K562 (cell line): ENCODE results near the gene DEDD. TPM values are rescaled to one million over a fixed set of nuclear protein-coding genes. Genes with fewer than 3 reads are reported as not detected.

Experiments
- ARID2 ChIP-seq: fragments of 450-650 bp; IDR thresholded peaks from 2 replicates; pipeline ENCODE4 v1.6.1; 2017; ENCODE audit warnings: antibody characterized with exemption, mild to moderate bottlenecking
- COPS2 ChIP-seq: fragments of 450-650 bp; conservative IDR thresholded peaks from 2 replicates; pipeline ENCODE4 v1.6.1; 2016; ENCODE audit warnings: mild to moderate bottlenecking, moderate library complexity
- CREM ChIP-seq: IDR thresholded peaks from 2 replicates; pipeline ENCODE4 v1.6.1; 2014; ENCODE audit warnings: antibody characterized with exemption, low read depth
- GATA2 ChIP-seq: sonication (generic); formaldehyde crosslinking; IDR thresholded peaks from 2 replicates; pipeline ENCODE4 v1.4.0; 2020; ENCODE audit warnings: mild to moderate bottlenecking, missing genetic modification reagents
- KAT8 ChIP-seq: fragments of 450-650 bp; IDR thresholded peaks from 2 replicates; pipeline ENCODE4 v1.6.1; 2016; ENCODE audit warnings: low read depth, mild to moderate bottlenecking
- PCBP2 ChIP-seq: fragments of 200-400 bp; formaldehyde crosslinking; IDR thresholded peaks from 2 replicates; pipeline ENCODE4 v1.6.1; 2018; ENCODE audit warnings: low read length, low read depth, mild to moderate bottlenecking, moderate library complexity; ENCODE audit not compliant: poor library complexity, severe bottlenecking
- PTRF ChIP-seq: fragments of 450-650 bp; IDR thresholded peaks from 2 replicates; pipeline ENCODE4 v1.6.1; 2016; ENCODE audit warnings: mild to moderate bottlenecking, missing genetic modification characterization, missing compliant biosample characterization
- RBM14 ChIP-seq: fragments of 200-400 bp; formaldehyde crosslinking; IDR thresholded peaks from 2 replicates; pipeline ENCODE4 v1.6.1; 2018; ENCODE audit warnings: low read depth, mild to moderate bottlenecking, low read length, moderate library complexity, borderline replicate concordance; ENCODE audit not compliant: insufficient read depth
- RHOXF2B ChIP-seq: fragments of 250-450 bp; sonication (Bioruptor Pico); conservative IDR thresholded peaks from 2 replicates; pipeline ENCODE4 v1.5.1; 2021
- SAP30 ChIP-seq: fragments of 200-600 bp; sonication (generic); IDR thresholded peaks from 2 replicates; pipeline ENCODE4 v1.6.1; 2012; ENCODE audit warnings: borderline replicate concordance, low read depth, mild to moderate bottlenecking, moderate library complexity, low read length, control low read depth, inconsistent platforms; ENCODE audit not compliant: insufficient read depth, poor library complexity, severe bottlenecking
- SREBF2 ChIP-seq: sonication (generic); formaldehyde crosslinking; IDR thresholded peaks from 2 replicates; pipeline ENCODE4 v1.4.0; 2020; ENCODE audit warnings: mild to moderate bottlenecking, missing genetic modification reagents
- SRSF9 ChIP-seq: fragments of 200-400 bp; formaldehyde crosslinking; IDR thresholded peaks from 2 replicates; pipeline ENCODE4 v1.6.1; 2017; ENCODE audit warnings: low read depth, low read length, borderline replicate concordance
- TAF9B ChIP-seq: fragments of 450-650 bp; IDR thresholded peaks from 2 replicates; pipeline ENCODE4 v1.6.1; 2018; ENCODE audit warnings: mild to moderate bottlenecking; ENCODE audit not compliant: partially characterized antibody
- TCF7 ChIP-seq: sonication (generic); IDR thresholded peaks from 2 replicates; pipeline ENCODE4 v1.6.1; 2016; ENCODE audit warnings: antibody characterized with exemption, borderline replicate concordance
- TRIM28 ChIP-seq: fragments of 450-650 bp; IDR thresholded peaks from 2 replicates; pipeline ENCODE4 v1.6.1; 2017
- YY1 ChIP-seq, 3 experiments: IDR thresholded peaks; 2 replicates each; pipeline ENCODE4 v1.6.1; 2011; ENCODE audit warnings: low read length in 2 of 3, mild to moderate bottlenecking in 2 of 3, moderate library complexity in 2 of 3, borderline replicate concordance in 1 of 3, control low read depth in 1 of 3, low read depth in 1 of 3; ENCODE audit not compliant: insufficient read depth in 3 of 3, insufficient replicate concordance in 2 of 3, control insufficient read depth in 1 of 3, insufficient read length in 1 of 3; ENCODE audit errors: extremely low read depth in 1 of 3
- ZBTB9 ChIP-seq: fragments of 450-650 bp; formaldehyde crosslinking; IDR thresholded peaks from 2 replicates; pipeline ENCODE4 v1.4.0; 2020; ENCODE audit warnings: mild to moderate bottlenecking, moderate library complexity
- ZNF75A ChIP-seq: fragments of 450-650 bp; formaldehyde crosslinking; IDR thresholded peaks from 2 replicates; pipeline ENCODE4 v1.4.0; 2020; ENCODE audit warnings: mild to moderate bottlenecking
- polyA plus RNA-seq, 8 experiments: library from polyadenylated mRNA; depleted of rRNA in 4 of 8; stranded (reverse) in 5 of 8; unstranded in 3 of 8; fragments of >200 nt; fragmentation: Nextera tagmentation in 2 of 8; fragmentation: Illumina TruSeq in 1 of 8; extraction: Ambion mirVana in 2 of 8; extraction: Trizol in 1 of 8; gene quantifications; 2 replicates each; pipeline versions ENCODE4 v1.2.1 to v1.2.3, GENCODE V29; 2011 to 2014; ENCODE audit warnings: inconsistent platforms in 1 of 8, missing spikeins in 1 of 8
- total RNA-seq, 7 experiments: library from RNA; depleted of rRNA in 6 of 7; stranded (reverse); fragments of >200 nt in 6 of 7; fragmentation: Illumina TruSeq in 2 of 7; extraction: Trizol in 2 of 7; gene quantifications; 2 replicates each; pipeline versions ENCODE4 v1.2.1 to v1.2.3, GENCODE V29; 2011 to 2021; ENCODE audit warnings: low replicate concordance in 1 of 7
- TF ChIP-seq, protein P1 (sequence below): fragments of 200-800 bp; sonication (Bioruptor generic); IDR thresholded peaks from 2 replicates; pipeline ENCODE4 v1.6.1; 2017; ENCODE audit warnings: missing genetic modification characterization, missing compliant biosample characterization
- TF ChIP-seq, protein P2 (sequence below), 2 experiments: IDR thresholded peaks; 2 replicates each; pipeline ENCODE4 v1.6.1; 2011; ENCODE audit warnings: borderline replicate concordance in 1 of 2, control low read depth in 1 of 2, low read depth in 1 of 2, low read length in 1 of 2, mild to moderate bottlenecking in 1 of 2, mixed read lengths in 1 of 2, moderate library complexity in 1 of 2; ENCODE audit not compliant: insufficient read depth in 1 of 2, insufficient read length in 1 of 2, poor library complexity in 1 of 2, severe bottlenecking in 1 of 2; ENCODE audit errors: extremely low read depth in 1 of 2
- TF ChIP-seq, protein P3 (sequence below): sonication (generic); formaldehyde crosslinking; IDR thresholded peaks from 2 replicates; pipeline ENCODE4 v1.8.0; 2022; ENCODE audit warnings: missing genetic modification reagents, mild to moderate bottlenecking, moderate library complexity, borderline replicate concordance

Gene DEDD
- total and polyA plus RNA-seq, 9 of the 15 experiments (the other 6 are each of a cell fraction or from before 2014, with no cell fraction given), result 11.6 to 41.0 (median 16.8) TPM

- no peak for TF ChIP-seq COPS2
- TF ChIP-seq ARID2, result no peak
- no peak for TF ChIP-seq RBM14
- TF ChIP-seq TAF9B, result peak; percentile 94
- no peak for TF ChIP-seq PTRF (tag)
- peak; percentile 97 for TF ChIP-seq SAP30
- TF ChIP-seq PCBP2, result no peak
- no peak for TF ChIP-seq ZNF75A (CRISPR knock-in tag)
- TF ChIP-seq TCF7, result no peak; the same call in 1 of the 2 replicates
- peak; percentile 98 for TF ChIP-seq CREM
- peak; percentile 45; the same call in 1 of the 2 replicates for TF ChIP-seq ZBTB9 (CRISPR knock-in tag)
- TF ChIP-seq, protein P1, sequence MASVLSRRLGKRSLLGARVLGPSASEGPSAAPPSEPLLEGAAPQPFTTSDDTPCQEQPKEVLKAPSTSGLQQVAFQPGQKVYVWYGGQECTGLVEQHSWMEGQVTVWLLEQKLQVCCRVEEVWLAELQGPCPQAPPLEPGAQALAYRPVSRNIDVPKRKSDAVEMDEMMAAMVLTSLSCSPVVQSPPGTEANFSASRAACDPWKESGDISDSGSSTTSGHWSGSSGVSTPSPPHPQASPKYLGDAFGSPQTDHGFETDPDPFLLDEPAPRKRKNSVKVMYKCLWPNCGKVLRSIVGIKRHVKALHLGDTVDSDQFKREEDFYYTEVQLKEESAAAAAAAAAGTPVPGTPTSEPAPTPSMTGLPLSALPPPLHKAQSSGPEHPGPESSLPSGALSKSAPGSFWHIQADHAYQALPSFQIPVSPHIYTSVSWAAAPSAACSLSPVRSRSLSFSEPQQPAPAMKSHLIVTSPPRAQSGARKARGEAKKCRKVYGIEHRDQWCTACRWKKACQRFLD (CRISPR knock-in tag), result no peak
- TF ChIP-seq KAT8, result no peak
- TF ChIP-seq SREBF2, result no peak
- TF ChIP-seq, protein P2, sequence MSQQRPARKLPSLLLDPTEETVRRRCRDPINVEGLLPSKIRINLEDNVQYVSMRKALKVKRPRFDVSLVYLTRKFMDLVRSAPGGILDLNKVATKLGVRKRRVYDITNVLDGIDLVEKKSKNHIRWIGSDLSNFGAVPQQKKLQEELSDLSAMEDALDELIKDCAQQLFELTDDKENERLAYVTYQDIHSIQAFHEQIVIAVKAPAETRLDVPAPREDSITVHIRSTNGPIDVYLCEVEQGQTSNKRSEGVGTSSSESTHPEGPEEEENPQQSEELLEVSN (IDR thresholded peaks at IDR 0.05; ENCODE audit: borderline replicate concordance in 1 of 2, extremely low read depth in 1 of 2, insufficient read depth in 1 of 2, insufficient read length in 1 of 2, low read depth in 1 of 2, low read length in 1 of 2, poor library complexity in 1 of 2, severe bottlenecking in 1 of 2), result peak; percentile 21 to 40
- TF ChIP-seq SRSF9, result no peak
- TF ChIP-seq, protein P3, sequence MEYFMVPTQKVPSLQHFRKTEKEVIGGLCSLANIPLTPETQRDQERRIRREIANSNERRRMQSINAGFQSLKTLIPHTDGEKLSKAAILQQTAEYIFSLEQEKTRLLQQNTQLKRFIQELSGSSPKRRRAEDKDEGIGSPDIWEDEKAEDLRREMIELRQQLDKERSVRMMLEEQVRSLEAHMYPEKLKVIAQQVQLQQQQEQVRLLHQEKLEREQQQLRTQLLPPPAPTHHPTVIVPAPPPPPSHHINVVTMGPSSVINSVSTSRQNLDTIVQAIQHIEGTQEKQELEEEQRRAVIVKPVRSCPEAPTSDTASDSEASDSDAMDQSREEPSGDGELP (CRISPR knock-in tag), result peak; percentile 88; the same call in 1 of the 2 replicates
- TF ChIP-seq TRIM28, result no peak
- peak; percentile 83 to 98 (median 94) for TF ChIP-seq YY1 (IDR thresholded peaks at IDR 0.05; ENCODE audit: borderline replicate concordance in 1 of 3, control insufficient read depth in 1 of 3, extremely low read depth in 1 of 3, insufficient read depth in 3 of 3, insufficient read length in 1 of 3, insufficient replicate concordance in 2 of 3, low read depth in 1 of 3, low read length in 2 of 3)
- no peak for TF ChIP-seq GATA2 (CRISPR knock-in tag)
- TF ChIP-seq RHOXF2B (CRISPR knock-in tag), result no peak
Measured at GRCh38 chr1:161117759-161118581, 14.5 kb downstream of the DEDD start, which contains the start of the genes NIT1 and PFDN2 (continued).
